ENCODE measurements around the gene FBP2. TPM values are rescaled to one million over a fixed set of nuclear protein-coding genes. Genes with fewer than 3 reads are reported as not detected.

The FBP2 gene
- total and polyA plus RNA-seq, 11 donors = 0.30 TPM; not detected in 10

GRCh38 chr9:94526951-94527350 lies 66.7 kb downstream of the FBP2 start:
- Histone ChIP-seq H3K4me1 (no peaks in the 10 kb centered on the region), H3K27me3 (peaks cover 0 to 6% (median 0%) of the 10 kb centered on the region in 9 donors), H3K27ac (no peak overlapping the region), H3K4me3 (no peak overlapping the region), H3K36me3 (no peaks in the 10 kb centered on the region), H3K9me3 (no peaks in the 10 kb centered on the region)
- WGBS, 4 donors = 50 to 69% (median 66%) methylated on average over 1 of the region's 1 CpG
- intact Hi-C loops (cut with DNase I) = loop anchor here in 1 of 10 donors (10.0 kb wide), 1 partner anchor 58 kb away; no protein-coding TSS in a partner anchor
- no peak for DNase-seq
- TF ChIP-seq CTCF (IDR thresholded peaks at IDR 0.05) (no peak), POLR2A (IDR thresholded peaks at IDR 0.05) (no peak)
- no peak for ATAC-seq

- H3K27me3 ChIP-seq = peaks cover 0 to 6% (median 0%) of the 10 kb centered on the region in 9 donors
- TF ChIP-seq CTCF (IDR thresholded peaks at IDR 0.05) (no peak), POLR2A (IDR thresholded peaks at IDR 0.05) (no peak)
- DNase-seq (no peak), ATAC-seq (no peak)
- no peaks in the 10 kb centered on the region for H3K9me3 ChIP-seq
- H3K4me3 ChIP-seq = no peak overlapping the region
- WGBS, 4 donors = 98 to 100% (median 98%) methylated on average over 1 of the region's 1 CpG
- intact Hi-C loops (cut with DNase I) = loop anchor here in 1 of 10 donors (10.0 kb wide), 1 partner anchor 59 kb away; no protein-coding TSS in a partner anchor
- no peak overlapping the region for H3K27ac ChIP-seq
- H3K36me3 ChIP-seq = no peaks in the 10 kb centered on the region
- no peaks in the 10 kb centered on the region for H3K4me1 ChIP-seq
Observed at GRCh38 chr9:94526271-94526670, 67.4 kb downstream of the FBP2 start.

GRCh38 chr9:94525396-94526035 lies 68.1 kb downstream of the FBP2 start:
- no peaks in the 10 kb centered on the region for H3K4me1 ChIP-seq
- peaks cover 0 to 2% (median 0%) of the 10 kb centered on the region in 12 donors for H3K9me3 ChIP-seq
- WGBS, 4 donors = 91 to 93% (median 93%) methylated on average over 7 of the region's 7 CpGs
- H3K4me3 ChIP-seq = no peak overlapping the region
- DNase-seq = no peak
- ATAC-seq = no peak
- intact Hi-C loops (cut with DNase I) = loop anchor here in 1 of 10 donors (10.0 kb wide), 1 partner anchor 59 kb away; no protein-coding TSS in a partner anchor
- peaks cover 0 to 6% (median 0%) of the 10 kb centered on the region in 9 donors for H3K27me3 ChIP-seq
- no peak overlapping the region for H3K27ac ChIP-seq
- TF ChIP-seq POLR2A (IDR thresholded peaks at IDR 0.05) (no peak), CTCF (IDR thresholded peaks at IDR 0.05) (no peak)
- H3K36me3 ChIP-seq = no peaks in the 10 kb centered on the region

- Histone ChIP-seq H3K36me3 (no peaks in the 10 kb centered on the region), H3K9me3 (peaks cover 0 to 5% (median 0%) of the 10 kb centered on the region in 12 donors), H3K4me3 (no peak overlapping the region), H3K27ac (no peak overlapping the region), H3K27me3 (no peaks in the 10 kb centered on the region), H3K4me1 (no peaks in the 10 kb centered on the region)
- TF ChIP-seq POLR2A (IDR thresholded peaks at IDR 0.05) (no peak), CTCF (IDR thresholded peaks at IDR 0.05) (no peak)
- intact Hi-C loops (cut with DNase I) = no loop called here
- WGBS, 4 donors = 88 to 98% (median 90%) methylated on average over 4 of the region's 4 CpGs
- no peak for ATAC-seq
- DNase-seq = no peak
Observed at GRCh38 chr9:94517254-94517653, 76.4 kb downstream of the FBP2 start.
